Panc1 (cell line): ENCODE results near the gene TFDP2.

Experiments
- CTCF ChIP-seq: fragments of 450-650 bp; IDR thresholded peaks from 2 replicates; pipeline ENCODE4 v1.5.1; 2017; ENCODE audit warnings: mild to moderate bottlenecking
- TF ChIP-seq, protein P1 (sequence below), 2 experiments: IDR thresholded peaks; 2 replicates each; pipeline ENCODE4 v1.6.1; 2011 to 2012; ENCODE audit warnings: low read depth in 2 of 2, control low read depth in 1 of 2, low read length in 1 of 2, mild to moderate bottlenecking in 1 of 2, moderate library complexity in 1 of 2; ENCODE audit not compliant: insufficient read depth in 1 of 2

- no peak for TF ChIP-seq CTCF
- TF ChIP-seq, protein P1, sequence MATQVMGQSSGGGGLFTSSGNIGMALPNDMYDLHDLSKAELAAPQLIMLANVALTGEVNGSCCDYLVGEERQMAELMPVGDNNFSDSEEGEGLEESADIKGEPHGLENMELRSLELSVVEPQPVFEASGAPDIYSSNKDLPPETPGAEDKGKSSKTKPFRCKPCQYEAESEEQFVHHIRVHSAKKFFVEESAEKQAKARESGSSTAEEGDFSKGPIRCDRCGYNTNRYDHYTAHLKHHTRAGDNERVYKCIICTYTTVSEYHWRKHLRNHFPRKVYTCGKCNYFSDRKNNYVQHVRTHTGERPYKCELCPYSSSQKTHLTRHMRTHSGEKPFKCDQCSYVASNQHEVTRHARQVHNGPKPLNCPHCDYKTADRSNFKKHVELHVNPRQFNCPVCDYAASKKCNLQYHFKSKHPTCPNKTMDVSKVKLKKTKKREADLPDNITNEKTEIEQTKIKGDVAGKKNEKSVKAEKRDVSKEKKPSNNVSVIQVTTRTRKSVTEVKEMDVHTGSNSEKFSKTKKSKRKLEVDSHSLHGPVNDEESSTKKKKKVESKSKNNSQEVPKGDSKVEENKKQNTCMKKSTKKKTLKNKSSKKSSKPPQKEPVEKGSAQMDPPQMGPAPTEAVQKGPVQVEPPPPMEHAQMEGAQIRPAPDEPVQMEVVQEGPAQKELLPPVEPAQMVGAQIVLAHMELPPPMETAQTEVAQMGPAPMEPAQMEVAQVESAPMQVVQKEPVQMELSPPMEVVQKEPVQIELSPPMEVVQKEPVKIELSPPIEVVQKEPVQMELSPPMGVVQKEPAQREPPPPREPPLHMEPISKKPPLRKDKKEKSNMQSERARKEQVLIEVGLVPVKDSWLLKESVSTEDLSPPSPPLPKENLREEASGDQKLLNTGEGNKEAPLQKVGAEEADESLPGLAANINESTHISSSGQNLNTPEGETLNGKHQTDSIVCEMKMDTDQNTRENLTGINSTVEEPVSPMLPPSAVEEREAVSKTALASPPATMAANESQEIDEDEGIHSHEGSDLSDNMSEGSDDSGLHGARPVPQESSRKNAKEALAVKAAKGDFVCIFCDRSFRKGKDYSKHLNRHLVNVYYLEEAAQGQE (IDR thresholded peaks at IDR 0.05; ENCODE audit: insufficient read depth in 1 of 2, low read depth in 2 of 2, low read length in 1 of 2): no peak
Observed at GRCh38 chr3:141979050-141979671, 170.2 kb downstream of the TFDP2 start.
